HT1080 (cell line): ENCODE measurements around the gene CRYBG3. TPM values are rescaled to one million over a fixed set of nuclear protein-coding genes. Genes with fewer than 3 reads are reported as not detected.
"Not testable (repeated sequence)": the region's sequence is repeated elsewhere in the genome, so short reads cannot be mapped to it uniquely, and the experiment has no call there.

Source experiments
- DNase-seq: peaks from one replicate; pipeline ENCODE4 v3.0.0-alpha.2; 2015; ENCODE audit warnings: low read depth
- total RNA-seq: library from RNA; depleted of rRNA; stranded (reverse); fragments of >200 nt; shearing (Covaris generic); gene quantifications from 2 replicates; pipeline ENCODE4 v1.2.3, GENCODE V29; 2014

CRYBG3 gene
- total RNA-seq, 1 experiment from 2014 or later = 10.9 TPM

DNA sequence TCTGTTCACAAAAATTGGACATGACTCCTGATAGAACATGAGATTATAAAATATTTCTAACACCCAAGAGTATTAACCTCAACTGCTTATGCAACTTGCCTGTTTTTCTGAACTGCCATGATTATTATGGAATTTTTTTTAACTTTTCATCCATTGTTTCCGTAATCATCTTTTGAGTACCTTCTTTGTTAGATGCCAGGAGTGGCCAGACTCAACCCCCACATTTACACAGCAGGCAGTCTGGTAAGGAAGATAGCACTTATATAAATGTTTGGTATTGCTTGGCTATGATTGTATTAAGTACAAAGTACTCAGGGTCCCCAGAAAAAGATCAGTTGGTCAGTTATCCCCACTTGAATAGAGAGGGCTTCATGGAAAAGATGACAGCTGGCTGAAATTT is 74.3 kb downstream of the CRYBG3 start:
- DNase-seq = no peak

DNA sequence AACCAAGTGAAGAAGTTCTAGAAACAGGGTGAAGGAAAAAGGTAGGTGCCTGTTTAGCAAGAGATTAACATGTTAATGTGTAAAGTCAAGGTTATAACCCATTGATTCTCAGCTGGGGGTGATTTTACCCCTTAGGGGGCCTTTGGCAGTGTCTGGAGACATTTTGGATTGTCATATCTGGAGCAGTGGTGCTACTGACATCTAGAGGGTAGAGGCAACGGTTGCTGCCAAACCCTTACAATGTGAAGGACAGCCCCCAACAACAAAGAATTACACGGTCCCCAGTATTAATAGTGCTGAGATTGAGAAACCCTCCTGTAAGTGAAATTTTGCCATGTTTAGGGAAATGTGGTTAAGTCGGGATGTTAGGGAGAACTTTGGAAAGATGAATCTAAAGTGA is 74.7 kb downstream of the CRYBG3 start:
- no peak for DNase-seq

- no peak for DNase-seq
These were observed 77.5 kb downstream of the CRYBG3 start for GRCh38 chr3:97899331-97899730.

DNA sequence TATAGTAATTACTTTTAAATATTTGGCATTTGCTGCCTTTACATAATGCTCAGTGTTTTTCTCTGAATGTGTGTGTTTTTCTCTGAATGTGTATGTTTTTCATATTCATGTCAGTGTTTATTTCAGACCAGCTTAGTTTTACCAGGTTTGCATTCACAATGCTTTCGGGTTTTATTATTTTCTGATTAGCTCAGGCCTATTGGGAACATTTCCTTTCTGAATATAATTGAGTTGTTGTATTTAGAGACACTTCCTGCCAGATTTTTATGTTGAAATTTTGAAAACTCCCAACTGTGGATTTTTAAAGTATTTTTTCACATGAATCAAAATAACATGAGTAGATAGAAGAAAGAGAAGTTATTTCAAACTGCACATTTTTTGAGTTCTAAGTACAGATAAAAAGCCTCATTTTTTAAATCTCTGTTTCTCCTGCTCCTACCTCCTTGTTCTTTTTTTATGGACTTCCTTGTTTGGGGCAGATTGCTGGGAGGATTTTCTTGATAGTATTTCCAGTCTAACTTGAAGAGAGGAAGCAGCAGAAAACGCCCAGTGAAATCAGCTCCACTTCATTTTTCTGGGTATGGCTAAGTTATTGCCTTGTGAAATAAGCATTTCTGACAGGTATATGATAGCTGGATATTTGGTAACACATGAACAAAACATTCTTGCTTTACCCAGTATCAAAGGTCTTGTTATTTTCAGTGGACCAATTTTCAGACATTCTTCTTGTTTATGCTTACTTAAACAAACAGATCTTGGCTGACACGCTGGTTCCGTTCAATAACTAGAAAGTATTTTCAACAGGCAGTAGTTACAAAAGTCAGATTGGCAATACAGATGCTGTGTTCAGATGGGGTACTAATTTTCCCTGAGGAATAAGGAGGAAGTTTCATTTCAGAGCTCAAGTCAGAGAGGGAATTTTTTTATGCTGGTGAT is 79.8 kb downstream of the CRYBG3 start:
- DNase-seq = no peak

GRCh38 chr3:97909830-97910229 is 88.0 kb downstream of the CRYBG3 start:
- DNase-seq = not testable (repeated sequence)

- DNase-seq = not testable (repeated sequence)
These were observed 88.5 kb downstream of the CRYBG3 start for GRCh38 chr3:97910236-97910831.

DNA sequence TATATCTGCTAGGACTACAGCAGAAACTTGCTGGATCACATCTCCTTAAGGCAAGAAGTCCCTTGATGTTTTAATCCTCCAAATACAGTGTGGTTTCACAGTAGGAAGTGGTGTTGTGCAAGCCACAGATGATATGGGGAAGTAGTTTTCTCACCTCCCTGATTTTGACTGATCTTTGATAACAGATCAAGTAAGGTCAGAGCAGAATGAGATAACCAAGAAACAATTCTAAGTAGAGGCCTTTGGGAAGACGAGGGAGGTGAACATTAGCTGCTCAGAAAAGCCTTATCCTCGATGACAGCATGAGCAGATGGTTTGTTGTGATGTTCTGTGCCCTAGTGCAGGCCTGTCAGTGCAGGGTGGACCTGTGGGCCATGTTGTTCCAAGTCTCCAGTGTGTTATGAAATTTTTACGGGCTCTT is 89.1 kb downstream of the CRYBG3 start:
- no peak for DNase-seq

GRCh38 chr3:97911459-97911858 is 89.6 kb downstream of the CRYBG3 start:
- no peak for DNase-seq

GRCh38 chr3:97914388-97914787 is 92.6 kb downstream of the CRYBG3 start:
- peak; percentile 67 for DNase-seq

DNA sequence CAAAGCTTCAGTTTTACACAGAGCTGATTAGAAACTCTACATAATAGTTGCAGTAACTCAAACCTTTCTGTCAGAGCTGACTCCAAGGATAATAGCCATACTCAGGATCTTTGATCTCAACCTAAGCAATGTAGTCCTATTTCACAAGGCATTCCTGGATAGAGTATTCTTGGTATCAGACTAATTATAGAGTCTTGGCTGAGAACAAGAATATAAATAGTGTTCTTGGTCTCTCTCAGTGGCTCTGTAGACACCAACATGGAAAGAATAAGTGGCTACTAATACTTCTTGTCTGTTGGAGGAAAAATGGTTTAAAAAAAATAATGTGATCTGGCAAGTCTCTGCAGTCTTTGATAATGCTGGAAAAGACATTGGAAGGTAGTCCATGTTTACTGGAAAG is 94.8 kb downstream of the CRYBG3 start:
- no peak for DNase-seq

DNA sequence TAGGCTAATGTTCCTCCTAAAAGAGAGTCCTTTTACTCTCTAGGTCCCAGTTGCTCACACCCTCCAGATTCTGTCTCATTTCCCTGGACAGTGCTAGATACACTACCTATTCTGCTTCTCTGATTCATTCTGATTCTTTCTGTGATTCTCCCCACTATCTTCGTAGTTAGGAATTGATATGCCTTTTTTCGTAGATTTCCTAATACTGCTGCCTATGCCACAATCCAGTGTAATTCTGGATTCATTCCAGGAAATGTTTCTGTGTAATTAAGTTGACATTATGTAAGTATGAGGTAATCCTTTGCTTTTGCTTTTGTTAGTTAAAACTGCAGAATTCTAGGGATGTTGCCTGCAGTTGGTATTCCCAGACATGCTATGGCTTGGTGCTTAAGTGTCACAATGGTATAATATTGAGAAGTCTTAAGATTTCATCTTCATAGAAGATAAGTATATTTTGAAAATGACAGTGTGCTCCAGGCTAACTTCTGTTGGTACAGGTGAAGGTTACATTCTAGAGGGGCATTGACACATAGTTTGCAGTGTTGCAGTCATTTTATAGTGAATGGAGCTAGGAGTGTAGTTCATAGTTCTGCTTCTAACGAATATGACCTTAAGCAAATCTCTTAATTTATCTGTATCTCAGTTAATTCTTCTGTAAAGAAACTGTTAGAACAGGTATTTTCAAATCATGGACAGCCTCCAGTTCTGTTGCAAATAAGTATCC is 96.2 kb downstream of the CRYBG3 start:
- no peak for DNase-seq

GRCh38 chr3:97927704-97928103 is 105.9 kb downstream of the CRYBG3 start:
- DNase-seq = no peak

DNA sequence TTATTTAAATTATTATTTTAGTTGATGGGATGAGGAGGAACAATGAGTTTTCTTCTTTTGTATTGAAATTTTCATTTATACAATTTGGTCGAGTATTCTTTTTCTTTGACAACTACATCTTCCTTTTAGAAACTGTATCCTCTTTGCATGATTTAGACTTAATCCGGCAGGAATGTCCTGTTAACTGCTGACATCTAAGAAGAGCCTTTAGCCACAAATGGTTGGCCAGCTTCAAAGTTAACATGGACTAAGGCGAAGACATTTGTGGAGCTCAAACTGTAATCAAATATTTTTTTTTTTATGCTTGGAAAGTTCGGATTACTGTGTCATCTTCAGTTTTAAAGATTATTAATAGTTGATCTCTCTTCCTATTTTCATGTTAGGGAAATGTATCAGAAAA is 107.2 kb downstream of the CRYBG3 start:
- no peak for DNase-seq

DNA sequence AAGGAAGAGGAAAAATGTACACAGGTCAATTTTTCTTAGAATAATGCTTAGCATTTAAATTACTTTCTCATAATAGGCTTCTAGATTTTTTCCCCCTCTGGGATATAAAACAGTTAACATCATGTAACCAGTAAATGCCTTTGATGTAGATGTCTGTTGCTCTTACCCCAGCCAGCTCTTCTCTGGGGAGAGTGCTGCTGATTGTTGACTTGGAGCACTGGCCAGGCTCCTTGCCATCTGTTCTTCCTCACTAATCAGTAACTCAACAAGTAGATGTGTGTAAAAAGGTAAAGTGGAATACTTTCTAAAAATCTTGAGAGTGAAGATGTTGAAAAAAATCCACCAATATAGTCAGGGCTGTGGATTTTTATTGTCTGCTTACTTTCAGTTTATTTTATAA is 108.2 kb downstream of the CRYBG3 start:
- DNase-seq = no peak

DNA sequence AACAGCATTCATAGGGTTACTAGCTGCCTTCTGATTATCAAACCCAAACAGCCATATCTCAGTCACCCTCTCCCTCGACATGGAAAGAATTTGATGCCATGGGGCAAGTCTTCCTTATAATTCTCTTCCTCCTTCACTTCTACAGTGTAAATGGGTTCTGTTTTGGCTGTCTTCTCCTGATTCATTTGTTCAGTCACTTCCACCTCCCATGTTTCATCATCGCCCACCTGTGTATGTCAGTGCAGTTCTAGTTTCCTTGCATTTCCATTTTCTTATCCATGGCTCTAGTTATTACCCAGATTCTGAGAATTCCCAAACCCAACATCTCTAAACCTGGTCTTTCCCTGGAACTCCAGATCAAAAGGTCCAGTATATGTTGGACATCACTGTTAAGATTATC is 109.4 kb downstream of the CRYBG3 start:
- DNase-seq = no peak

DNA sequence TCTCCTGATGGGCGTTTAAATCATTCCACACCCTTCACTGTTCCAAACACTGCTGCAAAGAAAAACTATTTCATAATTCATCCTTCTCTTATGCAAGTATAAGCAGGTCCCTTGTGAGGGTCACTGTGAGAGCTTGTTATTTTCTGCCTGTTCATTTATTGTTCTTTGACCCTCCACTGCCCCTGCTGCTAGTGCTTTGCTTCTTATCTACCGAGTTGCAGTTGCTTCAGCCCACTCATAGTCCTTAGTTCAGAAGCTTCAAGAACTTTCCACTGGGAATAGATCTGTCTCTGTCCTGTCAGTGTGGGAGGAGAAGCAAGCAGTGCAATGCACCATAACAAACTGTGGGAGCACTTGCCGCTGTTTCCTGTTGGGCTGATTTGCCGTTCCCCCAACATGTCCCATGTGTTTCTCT is 110.6 kb downstream of the CRYBG3 start:
- no peak for DNase-seq

GRCh38 chr3:97934980-97935695 is 113.3 kb downstream of the CRYBG3 start:
- no peak for DNase-seq

GRCh38 chr3:97935842-97936241 is 114.0 kb downstream of the CRYBG3 start:
- DNase-seq = peak; percentile 3

- DNase-seq = no peak
These were observed 115.4 kb downstream of the CRYBG3 start for GRCh38 chr3:97937205-97937604.

DNA sequence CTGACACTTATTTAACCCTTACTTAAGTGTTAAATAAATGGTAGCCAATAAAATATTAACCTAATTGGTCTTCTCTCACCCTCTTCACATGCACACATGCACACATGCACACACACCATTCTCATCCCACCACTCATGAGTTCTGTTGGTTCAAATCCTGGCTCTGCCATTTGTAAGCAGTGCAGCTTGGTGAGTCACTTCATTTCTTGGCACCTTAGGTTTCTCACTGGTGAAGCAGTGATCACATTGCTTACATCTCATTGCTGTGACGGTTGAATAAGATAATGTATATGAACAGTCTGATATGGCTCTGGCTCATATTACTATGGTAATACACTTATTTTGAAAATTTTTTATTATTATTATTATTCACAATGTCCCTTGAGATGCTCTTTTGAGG is 116.6 kb downstream of the CRYBG3 start:
- DNase-seq = no peak

DNA sequence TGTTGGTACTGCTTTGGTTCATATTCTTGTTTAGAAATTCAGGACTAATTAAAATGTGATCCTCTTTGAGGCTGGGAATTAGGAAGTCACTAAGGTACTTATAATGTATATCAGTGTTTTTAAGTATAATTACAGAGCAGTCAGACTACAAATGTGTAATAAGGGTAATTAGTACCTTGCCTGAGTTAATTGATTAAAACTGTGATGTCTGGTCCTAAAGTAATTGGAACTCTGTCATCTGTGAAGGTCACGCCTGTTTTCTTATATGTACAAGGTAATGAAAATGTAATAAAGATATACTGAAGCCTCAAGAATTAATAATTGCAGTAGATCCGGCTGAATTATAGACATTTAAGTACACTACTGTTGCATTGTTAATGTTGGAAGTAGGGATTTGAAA is 117.6 kb downstream of the CRYBG3 start:
- no peak for DNase-seq
